Activated CD8-positive, alpha-beta memory T cell treated with anti-CD3 and anti-CD28 coated beads, Interleukin-2, amount 50 U/mL, for 4 hours (primary cell): ENCODE data around the gene GULP1.
"Not testable (repeated sequence)": the region's sequence is repeated elsewhere in the genome, so short reads cannot be mapped to it uniquely, and the experiment has no call there.

ENCODE experiments used
- DNase-seq: peaks from one replicate; pipeline ENCODE4 v3.0.0-alpha.2; 2020

Gene GULP1

GRCh38 chr2:188569431-188570165, 277.9 kb downstream of the GULP1 start:
- no peak for DNase-seq

GRCh38 chr2:188570370-188570769, 278.7 kb downstream of the GULP1 start:
- DNase-seq: no peak

GRCh38 chr2:188571543-188572303, 280.0 kb downstream of the GULP1 start:
- no peak for DNase-seq

- DNase-seq: no peak
These were observed 280.9 kb downstream of the GULP1 start for GRCh38 chr2:188572592-188572991.

GRCh38 chr2:188573453-188573852, 281.8 kb downstream of the GULP1 start:
- no peak for DNase-seq

- no peak for DNase-seq
These were observed 284.3 kb downstream of the GULP1 start for GRCh38 chr2:188576006-188576405.

GRCh38 chr2:188576651-188577050, 285.0 kb downstream of the GULP1 start:
- no peak for DNase-seq

- no peak for DNase-seq
These were observed 285.6 kb downstream of the GULP1 start for GRCh38 chr2:188577231-188577630.

- no peak for DNase-seq
These were observed 289.1 kb downstream of the GULP1 start for GRCh38 chr2:188580738-188581137.

- DNase-seq: no peak
These were observed 290.5 kb downstream of the GULP1 start for GRCh38 chr2:188582211-188582610.

- no peak for DNase-seq
These were observed 296.6 kb downstream of the GULP1 start for GRCh38 chr2:188588235-188588634.

GRCh38 chr2:188596054-188596453, 304.4 kb downstream of the GULP1 start:
- no peak for DNase-seq

GRCh38 chr2:188598551-188598950, 306.9 kb downstream of the GULP1 start:
- no peak for DNase-seq

GRCh38 chr2:188599140-188599539, 307.5 kb downstream of the GULP1 start:
- DNase-seq: no peak

- DNase-seq: no peak
These were observed 309.0 kb downstream of the GULP1 start for GRCh38 chr2:188600536-188601210.

- DNase-seq: no peak
These were observed 309.7 kb downstream of the GULP1 start for GRCh38 chr2:188601391-188601790.

GRCh38 chr2:188601927-188602326, 310.3 kb downstream of the GULP1 start:
- DNase-seq: no peak

- DNase-seq: no peak
These were observed 312.9 kb downstream of the GULP1 start for GRCh38 chr2:188604579-188604978.

- not testable (repeated sequence) for DNase-seq
These were observed 314.2 kb downstream of the GULP1 start for GRCh38 chr2:188605609-188606584.

GRCh38 chr2:188606596-188606995, 314.9 kb downstream of the GULP1 start:
- DNase-seq: not testable (repeated sequence)

GRCh38 chr2:188607501-188607900, 315.8 kb downstream of the GULP1 start:
- no peak for DNase-seq

GRCh38 chr2:188609321-188610049, 317.8 kb downstream of the GULP1 start:
- no peak for DNase-seq
